Measurements from ENCODE around the gene TMEM108. TPM values are rescaled to one million over a fixed set of nuclear protein-coding genes. Genes with fewer than 3 reads are reported as not detected.
"Not testable (repeated sequence)": the region's sequence is repeated elsewhere in the genome, so short reads cannot be mapped to it uniquely, and the experiment has no call there.

The TMEM108 gene
- 1 to 10 TPM; 1.7 to 4.0 (median 2.6) TPM for polyA plus RNA-seq (ENCODE audit: insufficient read length in 4 of 4)

GRCh38 chr3:133038089-133038730 lies at the start of gene TMEM108:
TSS of gene TMEM108 (plus strand) at chr3:133038391.
- DNase-seq (ENCODE audit: low read depth in 4 of 4, low spot score in 2 of 4) = peak in 2 of 4 donors; percentile 58 to 72

- DNase-seq (ENCODE audit: low read depth in 4 of 4, low spot score in 2 of 4) = no peak
Observed at GRCh38 chr3:132995971-132996370, 42.2 kb upstream of the TMEM108 start.

GRCh38 chr3:132997404-132998185 lies 40.6 kb upstream of the TMEM108 start:
- DNase-seq (ENCODE audit: low read depth in 4 of 4, low spot score in 2 of 4) = no peak

- not testable (repeated sequence) for DNase-seq (ENCODE audit: low read depth in 4 of 4, low spot score in 2 of 4)
Observed at GRCh38 chr3:133005032-133005431, 33.2 kb upstream of the TMEM108 start.

- DNase-seq (ENCODE audit: low read depth in 4 of 4, low spot score in 2 of 4) = no peak
Observed at GRCh38 chr3:133007601-133008000, 30.6 kb upstream of the TMEM108 start.

GRCh38 chr3:133014325-133014724 lies 23.9 kb upstream of the TMEM108 start:
- no peak for DNase-seq (ENCODE audit: low read depth in 4 of 4, low spot score in 2 of 4)

GRCh38 chr3:133015573-133015972 lies 22.6 kb upstream of the TMEM108 start:
- DNase-seq (ENCODE audit: low read depth in 4 of 4, low spot score in 2 of 4) = not testable (repeated sequence)

- no peak for DNase-seq (ENCODE audit: low read depth in 4 of 4, low spot score in 2 of 4)
Observed at GRCh38 chr3:133016838-133017309, 21.3 kb upstream of the TMEM108 start.

GRCh38 chr3:133018921-133019320 lies 19.3 kb upstream of the TMEM108 start:
- DNase-seq (ENCODE audit: low read depth in 4 of 4, low spot score in 2 of 4) = no peak

- no peak for DNase-seq (ENCODE audit: low read depth in 4 of 4, low spot score in 2 of 4)
Observed at GRCh38 chr3:133021206-133021605, 17.0 kb upstream of the TMEM108 start.

- DNase-seq (ENCODE audit: low read depth in 4 of 4, low spot score in 2 of 4) = no peak
Observed at GRCh38 chr3:133023362-133023761, 14.8 kb upstream of the TMEM108 start.

GRCh38 chr3:133025546-133025945 lies 12.6 kb upstream of the TMEM108 start:
- DNase-seq (ENCODE audit: low read depth in 4 of 4, low spot score in 2 of 4) = no peak

- no peak for DNase-seq (ENCODE audit: low read depth in 4 of 4, low spot score in 2 of 4)
Observed at GRCh38 chr3:133032301-133032700, 5.9 kb upstream of the TMEM108 start.

GRCh38 chr3:133037436-133037835 lies 755 bp upstream of the TMEM108 start:
- no peak for DNase-seq (ENCODE audit: low read depth in 4 of 4, low spot score in 2 of 4)

- no peak for DNase-seq (ENCODE audit: low read depth in 4 of 4, low spot score in 2 of 4)
Observed at GRCh38 chr3:133038731-133039375, 662 bp downstream of the TMEM108 start.

- DNase-seq (ENCODE audit: low read depth in 4 of 4, low spot score in 2 of 4) = peak in 1 of 4 donors; percentile 84
Observed at GRCh38 chr3:133040696-133041523, 2.7 kb downstream of the TMEM108 start.

GRCh38 chr3:133041524-133041829 lies 3.3 kb downstream of the TMEM108 start:
- no peak for DNase-seq (ENCODE audit: low read depth in 4 of 4, low spot score in 2 of 4)

GRCh38 chr3:133042778-133043177 lies 4.6 kb downstream of the TMEM108 start:
- DNase-seq (ENCODE audit: low read depth in 4 of 4, low spot score in 2 of 4) = no peak

GRCh38 chr3:133047980-133048379 lies 9.8 kb downstream of the TMEM108 start:
- no peak for DNase-seq (ENCODE audit: low read depth in 4 of 4, low spot score in 2 of 4)

- no peak for DNase-seq (ENCODE audit: low read depth in 4 of 4, low spot score in 2 of 4)
Observed at GRCh38 chr3:133049491-133049890, 11.3 kb downstream of the TMEM108 start.

- no peak for DNase-seq (ENCODE audit: low read depth in 4 of 4, low spot score in 2 of 4)
Observed at GRCh38 chr3:133050891-133051290, 12.7 kb downstream of the TMEM108 start.

Data from left renal cortex interstitium (tissue), 4 donors.